Measurements from ENCODE around the gene SYPL1. TPM values are rescaled to one million over a fixed set of nuclear protein-coding genes. Genes with fewer than 3 reads are reported as not detected.

The SYPL1 gene
- total and polyA plus RNA-seq, 2 donors (not counting 3 experiments of a cell fraction or from before 2014, with no cell fraction given) = 59.8 to 67.1 TPM

GRCh38 chr7:106111655-106112117 lies 426 bp downstream of the SYPL1 start:
- Histone ChIP-seq H3K27ac (ENCODE audit: insufficient read depth, low read depth, low read length) (peak overlapping the region; percentile 79), H4K20me1 (replicated peaks; ENCODE audit: control insufficient read depth, extremely low read depth, insufficient read depth, low read length) (no peaks in the 10 kb centered on the region), H3K79me2 (ENCODE audit: control insufficient read depth, insufficient read depth, low read length) (peaks cover 48% of the 10 kb centered on the region), H3K4me1 (ENCODE audit: control insufficient read depth, extremely low read depth, insufficient read depth, low read length) (peaks cover 12% of the 10 kb centered on the region), H3K4me3 (replicated peaks in 1 of 3; ENCODE audit: insufficient read depth in 1 of 3, low read depth in 1 of 3, low read length in 3 of 3) (peak overlapping the region; percentile 81 to 97 (median 88)), H2AFZ (ENCODE audit: low read depth, low read length) (peak overlapping the region; percentile 83), H3K9me3 (replicated peaks; ENCODE audit: control insufficient read depth, insufficient read depth, low read length) (no peaks in the 10 kb centered on the region), H3K4me2 (ENCODE audit: insufficient read depth, low read length) (peak overlapping the region; percentile 92), H3K9me1 (replicated peaks; ENCODE audit: control insufficient read depth, extremely low read depth, insufficient read depth, low read length) (no peaks in the 10 kb centered on the region), H3K9ac (replicated peaks; ENCODE audit: extremely low read depth, insufficient read depth, low read length) (peak overlapping the region; percentile 88), H3K27me3 (ENCODE audit: control insufficient read depth in 2 of 2, insufficient read depth in 2 of 2, low read length in 2 of 2) (no peaks in the 10 kb centered on the region), H3K36me3 (ENCODE audit: control insufficient read depth in 2 of 2, extremely low read depth in 1 of 2, insufficient read depth in 2 of 2, low read length in 2 of 2) (no peaks in the 10 kb centered on the region)
- intact Hi-C loops (cut with micrococcal nuclease) = loop anchor here (2.0 kb wide), 1 partner anchor 47 kb away; no protein-coding TSS in a partner anchor
- ChIA-PET CTCF (interaction anchor here (0.6 to 2.6 kb wide), 13 partner anchors 11 to 53 kb away, joined by 3 to 14 read pairs (median 3); no protein-coding TSS in a partner anchor), POLR2A (interaction anchor here (0.6 to 1.4 kb wide), 5 partner anchors 15 to 569 kb away, joined by 3 to 7 read pairs (median 3); partner anchors contain the start of gene NAMPT)
- DNase-seq (ENCODE audit: low read depth, low spot score) (no peak), FAIRE-seq (no peak)
- BruUV-seq (replicated peaks) = no TSS peak
- TF ChIP-seq EZH2 (IDR thresholded peaks at IDR 0.05; ENCODE audit: borderline replicate concordance, low read depth, low read length, severe bottlenecking) (no peak), POLR2A (IDR thresholded peaks at IDR 0.05; ENCODE audit: low read depth, low read length) (no peak), MYC (IDR thresholded peaks at IDR 0.05; ENCODE audit: low read depth, low read length) (no peak), MAX (IDR thresholded peaks at IDR 0.05; ENCODE audit: insufficient read depth, insufficient read length) (no peak), GATA2 (IDR thresholded peaks at IDR 0.05; ENCODE audit: insufficient read depth, insufficient read length, low read depth, low read length) (no peak), FOS (IDR thresholded peaks at IDR 0.05; ENCODE audit: borderline replicate concordance, insufficient read depth, low read length) (no peak), POLR2AphosphoS5 (IDR thresholded peaks at IDR 0.05; ENCODE audit: insufficient read depth, low read depth, low read length) (no peak), CTCF (IDR thresholded peaks at IDR 0.05; ENCODE audit: extremely low read depth in 1 of 2, insufficient read depth in 1 of 2, low read depth in 1 of 2, low read length in 2 of 2) (no peak), JUN (IDR thresholded peaks at IDR 0.05; ENCODE audit: borderline replicate concordance, insufficient read depth, insufficient read length, low read depth) (no peak)
- dilution Hi-C loops (cut with MboI; ENCODE audit: extremely low pct_ligation_motif_present, low sequenced_read_pairs) = no loop called here

Data from endothelial cell of umbilical vein (primary cell).